B cell (primary cell): ENCODE data around the gene ARHGAP42. TPM values are rescaled to one million over a fixed set of nuclear protein-coding genes. Genes with fewer than 3 reads are reported as not detected.

Experiments used
- ATAC-seq: fragments of 200-7000 bp; cut with Tn5 transposase; one replicate; pipeline ENCODE4 v1.10.0; 2021; ENCODE audit warnings: low read depth, mild to moderate bottlenecking, moderate number of reproducible peaks, moderate library complexity
- CTCF ChIA-PET: fragments of 350-600 bp; sonication (Branson Sonifier 250); formaldehyde crosslinking; loops from one replicate; lab custom pipeline; 2021; ENCODE audit warnings: antibody characterized with exemption, inconsistent platforms; lab: Charles Lee
- POLR2A ChIA-PET: fragments of 350-600 bp; sonication (Branson Sonifier 250); formaldehyde crosslinking; loops from one replicate; lab custom pipeline; 2021; ENCODE audit warnings: antibody characterized with exemption; lab: Charles Lee
- DNase-seq: peaks from one replicate; pipeline ENCODE4 v3.0.0; 2013
- H2AFZ ChIP-seq: 2 replicates; pipeline ENCODE4 v1.6.1; 2012; ENCODE audit warnings: mild to moderate bottlenecking, low read depth, low read length; ENCODE audit not compliant: insufficient read depth, poor library complexity, severe bottlenecking
- H3K27ac ChIP-seq, 2 donors: 1 replicate in 1 of 2; 2 replicates in 1 of 2; pipeline ENCODE4 v1.5.1; 2012 to 2013; ENCODE audit warnings: low read length in 2 of 2, mild to moderate bottlenecking in 2 of 2, moderate library complexity in 1 of 2
- H3K27me3 ChIP-seq, 4 experiments: fragments of 200-600 bp in 1 of 4; sonication (generic) in 1 of 4; replicated peaks in 1 of 4; 1 replicate in 2 of 4; 2 replicates in 2 of 4; pipeline versions ENCODE4 v1.6.1 to v1.7.0; 2013 to 2016; ENCODE audit warnings: low read length in 3 of 4, mild to moderate bottlenecking in 2 of 4, mixed read lengths in 1 of 4, moderate library complexity in 1 of 4; ENCODE audit not compliant: insufficient read depth in 4 of 4, control insufficient read depth in 3 of 4; ENCODE audit errors: control extremely low read depth in 1 of 4
- H3K36me3 ChIP-seq, 2 experiments: replicated peaks in 1 of 2; 1 replicate in 1 of 2; 2 replicates in 1 of 2; pipeline versions ENCODE4 v1.6.1 to v1.7.1; 2013; ENCODE audit warnings: low read length in 1 of 2; ENCODE audit not compliant: insufficient read depth in 2 of 2, control insufficient read depth in 1 of 2; ENCODE audit errors: control extremely low read depth in 1 of 2, extremely low read depth in 1 of 2
- H3K4me1 ChIP-seq, 2 donors: fragments of 200-600 bp in 1 of 2; sonication (generic) in 1 of 2; 1 replicate in 1 of 2; 2 replicates in 1 of 2; pipeline versions ENCODE4 v1.5.1 to v1.6.1; 2013 to 2017; ENCODE audit warnings: low read length in 2 of 2; ENCODE audit not compliant: control insufficient read depth in 2 of 2, insufficient read depth in 2 of 2
- H3K4me2 ChIP-seq: replicated peaks from 2 replicates; pipeline ENCODE3; 2012; ENCODE audit warnings: mild to moderate bottlenecking, low read depth, low read length; ENCODE audit not compliant: poor library complexity, severe bottlenecking
- H3K4me3 ChIP-seq, 5 experiments: fragments of 200-600 bp in 1 of 5; sonication (generic) in 1 of 5; 1 replicate in 3 of 5; 2 replicates in 2 of 5; pipeline versions ENCODE4 v1.5.1 to v1.7.0; 2011 to 2016; ENCODE audit warnings: low read length in 4 of 5, mild to moderate bottlenecking in 4 of 5, low read depth in 2 of 5, control low read depth in 1 of 5, moderate library complexity in 1 of 5; ENCODE audit not compliant: insufficient read depth in 1 of 5; ENCODE audit errors: control extremely low read depth in 1 of 5, extremely low read depth in 1 of 5
- H3K79me2 ChIP-seq: fragments of 200-600 bp; sonication (generic); one replicate; pipeline ENCODE4 v1.6.0; 2016; ENCODE audit warnings: low read length; ENCODE audit not compliant: control insufficient read depth, insufficient read depth
- H3K9ac ChIP-seq: fragments of 200-600 bp; sonication (generic); 2 replicates; pipeline ENCODE4 v1.6.1; 2017; ENCODE audit warnings: mild to moderate bottlenecking, low read length, moderate library complexity
- H3K9me3 ChIP-seq, 3 donors: one replicate each; pipeline versions ENCODE4 v1.6.1 to v1.7.1; 2013; ENCODE audit warnings: low read length in 2 of 3; ENCODE audit not compliant: control insufficient read depth in 2 of 3, insufficient read depth in 1 of 3; ENCODE audit errors: control extremely low read depth in 1 of 3
- H4K20me1 ChIP-seq: 2 replicates; pipeline ENCODE4 v1.6.0; 2012; ENCODE audit warnings: mild to moderate bottlenecking, low read length; ENCODE audit not compliant: insufficient read depth, control insufficient read depth, poor library complexity, severe bottlenecking
- H3K27ac Mint-ChIP-seq: one replicate; pipeline ENCODE4 v1.8.0; 2021; ENCODE audit warnings: mixed read lengths
- H3K27me3 Mint-ChIP-seq: one replicate; pipeline ENCODE4 v1.8.0; 2021; ENCODE audit warnings: mixed read lengths
- H3K4me1 Mint-ChIP-seq: one replicate; pipeline ENCODE4 v1.8.0; 2021; ENCODE audit warnings: mixed read lengths
- H3K4me3 Mint-ChIP-seq: one replicate; pipeline ENCODE4 v1.8.0; 2021; ENCODE audit warnings: mixed read lengths
- H3K9me3 Mint-ChIP-seq: one replicate; pipeline ENCODE4 v1.8.0; 2022; ENCODE audit warnings: mixed read lengths; ENCODE audit not compliant: insufficient read depth
- EZH2 ChIP-seq: IDR thresholded peaks from 2 replicates; pipeline ENCODE4 v1.6.1; 2012; ENCODE audit warnings: borderline replicate concordance, low read depth, mild to moderate bottlenecking, moderate library complexity, low read length; ENCODE audit not compliant: insufficient read depth, poor library complexity, severe bottlenecking
- intact Hi-C: fragments of 100-400 bp; cut with micrococcal nuclease; formaldehyde crosslinking; loops from one replicate; pipeline ENCODE4 v1.10.0; 2022
- polyA plus RNA-seq: library from polyadenylated mRNA; depleted of rRNA; stranded (reverse); fragments of >200 nt; gene quantifications from 2 replicates; pipeline ENCODE4 v1.2.3, GENCODE V29; 2012
- total RNA-seq, 2 donors: library from RNA; stranded (reverse); fragments of 120-200 nt in 1 of 2; gene quantifications; 1 replicate in 1 of 2; 2 replicates in 1 of 2; pipeline versions ENCODE4 v1.2.3 to v1.2.4, GENCODE V29; 2013 to 2022
- TF ChIP-seq, protein P1 (sequence below): fragments of 200-600 bp; IDR thresholded peaks from one replicate; pipeline ENCODE4 v1.8.0; 2022; ENCODE audit warnings: antibody characterized with exemption, mild to moderate bottlenecking

ARHGAP42 gene
- total and polyA plus RNA-seq, 2 donors (not counting 1 experiment from before 2014, with no cell fraction given): 3.8 to 4.9 TPM

DNA sequence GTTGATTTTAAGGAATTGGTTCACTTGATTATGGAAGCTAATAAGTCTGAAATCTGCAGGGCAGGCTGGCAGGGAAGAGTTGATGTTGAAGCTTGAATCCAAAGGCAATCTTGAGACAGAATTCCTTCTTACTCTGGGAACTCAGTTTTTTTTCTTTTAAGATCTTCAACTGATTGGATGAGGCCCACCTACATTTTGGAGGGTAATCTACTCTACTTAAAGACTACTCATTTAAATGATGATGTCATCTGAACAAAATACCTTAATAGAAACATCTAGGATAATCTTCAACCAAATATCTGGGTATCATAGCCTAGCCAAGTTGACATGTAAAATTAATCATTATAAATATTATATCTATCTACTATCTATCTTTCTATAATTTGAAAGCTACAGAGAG lies 279.3 kb downstream of the ARHGAP42 start:
- Mint-ChIP-seq H3K27ac (no peak overlapping the region), H3K4me3 (no peak overlapping the region), H3K9me3 (peaks cover 4% of the 10 kb centered on the region), H3K4me1 (no peaks in the 10 kb centered on the region), H3K27me3 (no peaks in the 10 kb centered on the region)
- Histone ChIP-seq H3K9me3 (peaks cover 2 to 10% (median 8%) of the 10 kb centered on the region in 3 donors), H3K9ac (no peak overlapping the region), H3K27me3 (no peaks in the 10 kb centered on the region), H3K4me3 (no peak overlapping the region), H3K4me2 (no peak overlapping the region), H3K4me1 (no peaks in the 10 kb centered on the region), H3K36me3 (peaks cover 0 to 2% of the 10 kb centered on the region in 2 experiments), H2AFZ (no peak overlapping the region), H4K20me1 (no peaks in the 10 kb centered on the region), H3K27ac (no peak overlapping the region), H3K79me2 (no peaks in the 10 kb centered on the region)
- no peak for DNase-seq
- POLR2A ChIA-PET: no interaction called here
- ATAC-seq: no peak
- no peak for TF ChIP-seq EZH2
- TF ChIP-seq, protein P1, sequence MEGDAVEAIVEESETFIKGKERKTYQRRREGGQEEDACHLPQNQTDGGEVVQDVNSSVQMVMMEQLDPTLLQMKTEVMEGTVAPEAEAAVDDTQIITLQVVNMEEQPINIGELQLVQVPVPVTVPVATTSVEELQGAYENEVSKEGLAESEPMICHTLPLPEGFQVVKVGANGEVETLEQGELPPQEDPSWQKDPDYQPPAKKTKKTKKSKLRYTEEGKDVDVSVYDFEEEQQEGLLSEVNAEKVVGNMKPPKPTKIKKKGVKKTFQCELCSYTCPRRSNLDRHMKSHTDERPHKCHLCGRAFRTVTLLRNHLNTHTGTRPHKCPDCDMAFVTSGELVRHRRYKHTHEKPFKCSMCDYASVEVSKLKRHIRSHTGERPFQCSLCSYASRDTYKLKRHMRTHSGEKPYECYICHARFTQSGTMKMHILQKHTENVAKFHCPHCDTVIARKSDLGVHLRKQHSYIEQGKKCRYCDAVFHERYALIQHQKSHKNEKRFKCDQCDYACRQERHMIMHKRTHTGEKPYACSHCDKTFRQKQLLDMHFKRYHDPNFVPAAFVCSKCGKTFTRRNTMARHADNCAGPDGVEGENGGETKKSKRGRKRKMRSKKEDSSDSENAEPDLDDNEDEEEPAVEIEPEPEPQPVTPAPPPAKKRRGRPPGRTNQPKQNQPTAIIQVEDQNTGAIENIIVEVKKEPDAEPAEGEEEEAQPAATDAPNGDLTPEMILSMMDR: no peak
- intact Hi-C loops: no loop called here
- CTCF ChIA-PET: no interaction called here

DNA sequence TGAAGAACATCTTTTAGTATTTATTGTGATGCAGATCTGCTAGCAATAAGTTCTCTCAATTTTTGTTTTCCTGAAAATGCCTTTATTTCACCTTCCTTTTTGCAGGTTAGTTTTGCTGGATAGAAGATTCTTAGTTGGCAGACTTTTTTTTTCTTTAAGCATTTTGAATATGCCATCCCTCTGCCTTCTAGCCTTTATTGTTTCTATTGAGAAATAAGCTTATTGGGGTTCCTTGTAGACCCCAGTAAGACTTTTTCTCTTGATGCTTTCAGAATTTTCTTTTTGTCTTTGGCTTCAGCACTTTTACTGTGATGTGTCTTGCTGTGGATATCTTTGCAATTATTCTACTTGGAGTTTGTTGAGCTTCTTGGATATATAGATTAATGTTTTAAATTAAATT lies 281.9 kb downstream of the ARHGAP42 start:
- H3K9me3 Mint-ChIP-seq: peaks cover 4% of the 10 kb centered on the region
- TF ChIP-seq, protein P1: no peak
- no peak for TF ChIP-seq EZH2
- H3K79me2 ChIP-seq: no peaks in the 10 kb centered on the region
- POLR2A ChIA-PET: no interaction called here
- ATAC-seq (no peak), DNase-seq (no peak)
- no peak overlapping the region for H2AFZ ChIP-seq
- H3K4me3 Mint-ChIP-seq: no peak overlapping the region
- no peaks in the 10 kb centered on the region for H4K20me1 ChIP-seq
- H3K27me3 ChIP-seq: no peaks in the 10 kb centered on the region
- no peak overlapping the region for H3K27ac ChIP-seq
- H3K36me3 ChIP-seq: no peaks in the 10 kb centered on the region
- no peaks in the 10 kb centered on the region for H3K27me3 Mint-ChIP-seq
- H3K4me2 ChIP-seq: no peak overlapping the region
- intact Hi-C loops: no loop called here
- no peaks in the 10 kb centered on the region for H3K4me1 ChIP-seq
- no peak overlapping the region for H3K4me3 ChIP-seq
- H3K27ac Mint-ChIP-seq: no peak overlapping the region
- no peak overlapping the region for H3K9ac ChIP-seq
- no peaks in the 10 kb centered on the region for H3K4me1 Mint-ChIP-seq
- CTCF ChIA-PET: no interaction called here
- peaks cover 2 to 10% (median 8%) of the 10 kb centered on the region in 3 donors for H3K9me3 ChIP-seq
